Measurements from ENCODE around the gene FAHD2B. TPM values are rescaled to one million over a fixed set of nuclear protein-coding genes. Genes with fewer than 3 reads are reported as not detected.
"Not testable (repeated sequence)": the region's sequence is repeated elsewhere in the genome, so short reads cannot be mapped to it uniquely, and the experiment has no call there.

FAHD2B gene
- total and polyA plus RNA-seq, 7 donors = 5.7 to 39.0 (median 14.5) TPM

DNA sequence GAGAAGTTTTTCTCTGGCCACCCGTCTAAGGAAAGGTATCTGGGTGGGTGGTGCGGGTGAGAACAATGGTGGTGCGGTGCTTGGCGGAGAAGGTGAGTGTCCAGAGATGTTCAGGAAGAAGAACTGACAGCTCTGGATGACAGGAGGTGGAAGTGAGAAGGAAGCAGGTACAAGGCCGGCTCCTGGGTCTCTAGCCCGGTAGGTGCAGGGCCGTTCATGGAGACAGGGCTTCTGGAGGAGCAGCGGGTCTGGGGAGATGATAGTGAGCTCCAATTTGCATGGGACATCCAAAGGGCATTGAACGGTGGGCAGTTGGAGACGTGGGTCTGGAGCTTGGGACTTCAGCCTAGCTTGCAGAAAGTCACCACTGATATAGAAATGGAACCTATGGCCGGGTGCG lies 979 bp upstream of the FAHD2B start:
- WGBS, 3 donors = 78 to 83% (median 81%) methylated on average over 12 of the region's 12 CpGs
- Histone ChIP-seq H3K27me3 (ENCODE audit: insufficient read depth in 3 of 3, low read length in 2 of 3) (no peaks in the 10 kb centered on the region), H3K27ac (no peak overlapping the region), H3K4me1 (no peaks in the 10 kb centered on the region), H3K36me3 (ENCODE audit: insufficient read depth in 1 of 2, low read depth in 1 of 2) (no peaks in the 10 kb centered on the region), H3K9me3 (no peaks in the 10 kb centered on the region), H3K4me3 (peak overlapping the region; percentile 63)
- ATAC-seq = no peak
- TF ChIP-seq, protein P1, sequence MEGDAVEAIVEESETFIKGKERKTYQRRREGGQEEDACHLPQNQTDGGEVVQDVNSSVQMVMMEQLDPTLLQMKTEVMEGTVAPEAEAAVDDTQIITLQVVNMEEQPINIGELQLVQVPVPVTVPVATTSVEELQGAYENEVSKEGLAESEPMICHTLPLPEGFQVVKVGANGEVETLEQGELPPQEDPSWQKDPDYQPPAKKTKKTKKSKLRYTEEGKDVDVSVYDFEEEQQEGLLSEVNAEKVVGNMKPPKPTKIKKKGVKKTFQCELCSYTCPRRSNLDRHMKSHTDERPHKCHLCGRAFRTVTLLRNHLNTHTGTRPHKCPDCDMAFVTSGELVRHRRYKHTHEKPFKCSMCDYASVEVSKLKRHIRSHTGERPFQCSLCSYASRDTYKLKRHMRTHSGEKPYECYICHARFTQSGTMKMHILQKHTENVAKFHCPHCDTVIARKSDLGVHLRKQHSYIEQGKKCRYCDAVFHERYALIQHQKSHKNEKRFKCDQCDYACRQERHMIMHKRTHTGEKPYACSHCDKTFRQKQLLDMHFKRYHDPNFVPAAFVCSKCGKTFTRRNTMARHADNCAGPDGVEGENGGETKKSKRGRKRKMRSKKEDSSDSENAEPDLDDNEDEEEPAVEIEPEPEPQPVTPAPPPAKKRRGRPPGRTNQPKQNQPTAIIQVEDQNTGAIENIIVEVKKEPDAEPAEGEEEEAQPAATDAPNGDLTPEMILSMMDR (IDR thresholded peaks at IDR 0.05) = no peak
- DNase-seq = no peak
- intact Hi-C loops (cut with DNase I) = no loop called here

GRCh38 chr2:97093983-97094771 lies 505 bp downstream of the FAHD2B start:
- H3K36me3 ChIP-seq (ENCODE audit: insufficient read depth in 1 of 2, low read depth in 1 of 2); H3K27me3 ChIP-seq (ENCODE audit: insufficient read depth in 3 of 3, low read length in 2 of 3); intact Hi-C loops (cut with DNase I); DNase-seq; H3K4me1 ChIP-seq; H3K9me3 ChIP-seq: not testable (repeated sequence)
- Histone ChIP-seq H3K4me3 (peak overlapping the region; percentile 63), H3K27ac (peak overlapping the region; percentile 61)
- 84 to 86% (median 85%) methylated on average over 4 of the region's 33 CpGs for WGBS, 3 donors
- peak; percentile 20 to 44 (median 32) for ATAC-seq

DNA sequence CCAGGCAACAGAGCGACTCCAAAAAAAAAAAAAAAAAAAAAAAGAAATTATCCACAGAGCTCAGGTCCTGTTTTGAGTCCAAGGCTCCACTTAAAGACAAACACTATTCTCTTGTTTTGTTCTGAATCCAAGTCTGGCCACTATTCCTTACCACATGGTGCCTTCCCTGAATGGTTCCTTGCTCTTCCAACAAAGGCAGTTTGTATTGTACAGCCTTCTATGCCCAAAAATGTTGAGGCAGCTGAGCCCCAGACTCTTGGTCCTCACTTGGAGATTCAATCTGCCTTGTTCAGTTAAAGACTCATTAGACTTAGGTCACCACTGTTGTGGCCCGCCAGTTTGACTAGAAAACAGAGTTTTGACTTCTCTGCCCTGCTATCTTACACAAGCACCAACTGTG lies 1.7 kb downstream of the FAHD2B start:
- H3K4me3 ChIP-seq; DNase-seq; H3K27me3 ChIP-seq (ENCODE audit: insufficient read depth in 3 of 3, low read length in 2 of 3); H3K9me3 ChIP-seq; H3K4me1 ChIP-seq; ATAC-seq; H3K36me3 ChIP-seq (ENCODE audit: insufficient read depth in 1 of 2, low read depth in 1 of 2); intact Hi-C loops (cut with DNase I); H3K27ac ChIP-seq: not testable (repeated sequence)
- 73 to 98% (median 77%) methylated on average over 2 of the region's 2 CpGs for WGBS, 3 donors

DNA sequence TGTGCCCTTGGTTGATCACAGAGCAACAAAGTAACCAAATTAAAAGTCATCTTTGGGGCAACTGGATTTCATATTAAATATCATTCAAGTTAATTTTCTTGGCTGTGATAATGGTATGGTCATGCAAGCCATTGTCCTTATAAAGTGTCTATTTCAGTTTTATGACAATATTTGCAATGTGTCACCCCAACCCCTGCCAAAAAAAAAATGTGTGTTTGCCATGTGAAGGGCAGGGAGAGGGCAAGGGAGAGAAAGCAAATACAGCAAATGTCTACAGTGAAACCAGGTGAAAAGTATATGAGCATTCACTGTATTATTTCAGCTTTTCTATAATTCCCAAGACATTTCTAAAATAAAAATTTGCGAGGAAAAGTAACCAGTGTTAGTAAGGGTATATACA lies 6.0 kb downstream of the FAHD2B start:
- 88 to 100% (median 94%) methylated on average over 1 of the region's 1 CpG for WGBS, 3 donors
- intact Hi-C loops (cut with DNase I); H3K27ac ChIP-seq; H3K4me1 ChIP-seq; DNase-seq; H3K27me3 ChIP-seq (ENCODE audit: insufficient read depth in 3 of 3, low read length in 2 of 3); ATAC-seq; H3K4me3 ChIP-seq; H3K9me3 ChIP-seq: not testable (repeated sequence)
- H3K36me3 ChIP-seq (ENCODE audit: insufficient read depth in 1 of 2, low read depth in 1 of 2) = peaks cover 0 to 11% of the 10 kb centered on the region in 2 donors

DNA sequence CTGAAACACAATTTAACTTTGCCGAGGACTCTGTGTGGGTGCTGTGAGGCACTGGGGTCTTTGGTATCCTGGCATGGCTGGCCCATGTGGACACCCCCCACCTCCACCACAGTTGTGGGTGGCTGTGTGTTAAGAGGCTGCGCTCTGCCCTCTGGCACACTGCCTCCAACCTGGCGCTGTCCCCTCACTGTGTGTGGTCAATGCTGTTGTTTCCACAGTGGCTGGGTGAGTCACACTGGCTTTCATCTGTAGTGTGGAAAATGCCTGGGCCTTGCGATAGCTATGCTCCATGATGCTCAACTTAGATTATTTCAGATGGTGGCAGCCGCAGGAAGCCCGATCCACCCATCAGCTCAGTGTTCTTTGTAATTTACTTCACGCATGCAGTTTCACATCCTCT lies 9.6 kb downstream of the FAHD2B start:
- H3K27ac ChIP-seq; intact Hi-C loops (cut with DNase I); H3K4me1 ChIP-seq; H3K27me3 ChIP-seq (ENCODE audit: insufficient read depth in 3 of 3, low read length in 2 of 3); H3K4me3 ChIP-seq; DNase-seq; H3K9me3 ChIP-seq: not testable (repeated sequence)
- H3K36me3 ChIP-seq (ENCODE audit: insufficient read depth in 1 of 2, low read depth in 1 of 2) = peaks cover 0 to 11% of the 10 kb centered on the region in 2 donors
- 55 to 100% (median 76%) methylated on average over 1 to 2 of the region's 7 CpGs for WGBS, 3 donors
- peak in 3 of 4 donors; percentile 49 to 67 (median 61) for ATAC-seq

- H3K9me3 ChIP-seq; H3K27me3 ChIP-seq (ENCODE audit: insufficient read depth in 3 of 3, low read length in 2 of 3); intact Hi-C loops (cut with DNase I); DNase-seq; ATAC-seq; H3K27ac ChIP-seq; H3K4me1 ChIP-seq; H3K4me3 ChIP-seq: not testable (repeated sequence)
- peaks cover 0 to 11% of the 10 kb centered on the region in 2 donors for H3K36me3 ChIP-seq (ENCODE audit: insufficient read depth in 1 of 2, low read depth in 1 of 2)
- WGBS, 3 donors = 90 to 98% (median 91%) methylated on average over 7 of the region's 7 CpGs
Measured at GRCh38 chr2:97083516-97083915, 11.2 kb downstream of the FAHD2B start.

- H3K9me3 ChIP-seq; DNase-seq; H3K27ac ChIP-seq; intact Hi-C loops (cut with DNase I); H3K4me3 ChIP-seq; H3K27me3 ChIP-seq (ENCODE audit: insufficient read depth in 3 of 3, low read length in 2 of 3); H3K4me1 ChIP-seq; H3K36me3 ChIP-seq (ENCODE audit: insufficient read depth in 1 of 2, low read depth in 1 of 2): not testable (repeated sequence)
- peak in 1 of 4 donors; percentile 27 for ATAC-seq
- WGBS, 3 donors = 36 to 51% (median 37%) methylated on average over 3 to 4 of the region's 9 CpGs
Measured at GRCh38 chr2:97082206-97082605, 12.5 kb downstream of the FAHD2B start.

GRCh38 chr2:97080855-97081254 lies 13.8 kb downstream of the FAHD2B start:
- intact Hi-C loops (cut with DNase I); DNase-seq; H3K36me3 ChIP-seq (ENCODE audit: insufficient read depth in 1 of 2, low read depth in 1 of 2); H3K27ac ChIP-seq; H3K27me3 ChIP-seq (ENCODE audit: insufficient read depth in 3 of 3, low read length in 2 of 3); H3K4me1 ChIP-seq; H3K9me3 ChIP-seq; ATAC-seq; H3K4me3 ChIP-seq: not testable (repeated sequence)
- 80 to 81% (median 81%) methylated on average over 6 to 8 of the region's 10 CpGs for WGBS, 3 donors

GRCh38 chr2:97077213-97077612 lies 17.5 kb downstream of the FAHD2B start:
- 63 to 72% (median 65%) methylated on average over 7 to 8 of the region's 8 CpGs for WGBS, 3 donors
- H3K9me3 ChIP-seq; H3K4me3 ChIP-seq; H3K4me1 ChIP-seq; H3K27me3 ChIP-seq (ENCODE audit: insufficient read depth in 3 of 3, low read length in 2 of 3); intact Hi-C loops (cut with DNase I); H3K36me3 ChIP-seq (ENCODE audit: insufficient read depth in 1 of 2, low read depth in 1 of 2); DNase-seq; H3K27ac ChIP-seq: not testable (repeated sequence)
- ATAC-seq = peak in 3 of 4 donors; percentile 55 to 79 (median 72)

DNA sequence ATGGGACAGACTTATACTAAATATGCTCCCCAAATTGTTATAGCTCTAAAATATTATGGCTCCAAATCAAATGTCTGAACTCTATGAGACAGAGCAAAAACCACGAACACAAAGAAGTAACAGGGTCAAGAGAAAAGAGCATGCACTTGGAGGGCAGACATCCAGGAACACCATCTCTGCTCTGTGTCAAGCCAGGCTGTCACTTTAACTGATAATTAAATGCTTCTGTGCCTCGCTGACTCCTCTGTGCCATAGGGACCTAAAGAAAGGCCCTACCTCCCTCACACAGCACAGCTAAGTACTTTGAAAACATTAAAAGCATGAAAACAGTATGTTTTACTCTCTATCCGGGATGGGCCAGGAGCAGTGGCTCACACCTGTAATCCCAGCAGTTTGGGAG lies 23.8 kb downstream of the FAHD2B start:
- H3K27me3 ChIP-seq (ENCODE audit: insufficient read depth in 3 of 3, low read length in 2 of 3); ATAC-seq; H3K36me3 ChIP-seq (ENCODE audit: insufficient read depth in 1 of 2, low read depth in 1 of 2); H3K27ac ChIP-seq; intact Hi-C loops (cut with DNase I); H3K4me3 ChIP-seq; H3K9me3 ChIP-seq; DNase-seq; H3K4me1 ChIP-seq: not testable (repeated sequence)
- 72 to 74% (median 73%) methylated on average over 2 to 3 of the region's 3 CpGs for WGBS, 3 donors
